GM19372 (cell line): ENCODE data around the gene GPR39.

ENCODE experiments used
- ATAC-seq: cut with Tn5 transposase; IDR thresholded peaks from one replicate; pipeline ENCODE4 v1.9.1; 2021; ENCODE audit warnings: mild to moderate bottlenecking, low read depth, moderate library complexity; ENCODE audit not compliant: unreplicated experiment

Gene GPR39

DNA sequence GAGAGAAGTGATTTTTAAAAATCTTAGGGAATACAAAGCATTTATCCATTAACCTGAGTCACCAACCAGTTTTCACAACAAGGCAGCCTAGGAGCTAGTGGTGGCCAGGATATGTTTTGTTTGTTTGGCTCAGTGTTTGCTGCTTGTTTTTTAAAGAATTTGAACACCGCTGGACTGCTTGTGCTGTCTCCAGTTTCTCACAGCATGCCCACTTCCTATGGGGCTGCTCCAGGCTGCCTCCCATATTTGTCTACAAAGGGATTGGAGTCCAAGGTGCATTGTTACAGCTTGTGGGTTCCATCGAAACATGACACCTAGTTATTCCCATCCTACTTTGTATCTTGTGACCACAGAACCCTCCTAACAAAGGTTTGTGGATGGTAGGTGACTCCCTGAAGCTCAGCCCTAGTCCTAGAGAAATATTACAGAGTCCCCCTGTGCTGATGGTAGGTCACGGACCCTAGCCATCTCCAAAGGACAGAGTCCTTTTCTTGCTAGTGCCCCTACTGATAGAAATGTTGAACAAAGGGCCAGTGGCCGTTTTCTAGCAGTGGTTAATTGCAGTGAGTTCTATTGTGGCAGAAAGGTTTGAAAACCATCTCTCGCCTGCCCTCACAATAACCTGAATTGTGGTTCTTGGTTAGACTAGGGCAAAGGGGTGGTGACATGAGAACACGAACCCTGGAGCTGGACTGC lies 23.2 kb downstream of the GPR39 start:
- no peak for ATAC-seq

DNA sequence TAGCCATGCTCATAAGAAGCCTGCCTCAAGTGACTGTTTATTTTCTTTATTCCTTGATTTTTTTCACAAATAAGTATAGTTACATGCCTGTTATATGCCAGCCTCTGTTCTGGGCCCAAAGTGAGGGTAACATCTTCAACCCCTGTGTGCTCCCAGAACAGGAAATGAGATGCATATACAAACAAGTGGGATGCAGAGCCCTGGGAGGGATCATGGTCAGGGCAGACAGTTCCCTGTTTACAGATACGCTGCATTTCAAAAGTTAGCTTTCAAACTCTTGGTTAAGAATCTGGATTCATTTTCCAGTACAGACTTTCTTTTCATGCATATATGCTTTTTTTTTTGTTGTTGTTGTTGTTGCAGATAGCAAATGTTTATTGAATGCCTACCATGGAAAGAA lies 24.4 kb downstream of the GPR39 start:
- ATAC-seq: no peak

DNA sequence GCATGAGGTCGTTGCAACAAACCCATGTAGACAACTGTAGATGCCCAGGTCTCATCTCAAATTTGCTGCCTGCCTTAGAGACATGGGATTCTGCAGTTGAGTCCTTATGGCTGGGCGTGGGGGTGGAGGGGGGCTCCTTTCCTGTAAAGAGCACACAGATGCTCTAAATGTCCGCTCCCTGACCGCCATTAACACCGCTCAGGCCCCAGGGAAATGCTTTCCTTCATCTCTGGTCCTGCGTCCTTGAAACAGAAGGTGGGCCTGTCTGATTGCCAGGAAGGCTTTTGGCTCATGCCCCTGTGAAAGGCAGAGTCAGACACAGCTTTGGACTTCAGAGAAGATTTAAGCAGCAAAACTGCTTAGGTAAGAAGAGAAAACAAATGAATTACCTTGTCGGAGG lies 25.7 kb downstream of the GPR39 start:
- ATAC-seq: no peak

DNA sequence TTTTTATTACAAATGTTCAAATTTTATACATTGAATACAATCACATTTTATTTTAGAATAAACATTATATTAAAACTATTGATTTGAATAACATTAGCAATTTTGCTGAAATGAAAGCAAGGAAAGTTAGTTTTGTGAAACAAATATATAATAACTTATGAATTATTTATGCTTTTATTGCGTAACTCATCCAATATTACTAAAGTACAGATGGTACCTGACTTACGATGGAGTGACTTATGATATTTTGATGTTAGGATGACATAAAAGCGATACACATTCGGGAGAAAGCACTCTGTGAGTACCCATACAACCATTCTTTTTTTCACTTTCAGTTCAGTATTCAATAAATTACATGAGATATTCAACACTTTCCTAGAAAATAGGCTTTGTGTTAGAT lies 26.5 kb downstream of the GPR39 start:
- no peak for ATAC-seq

DNA sequence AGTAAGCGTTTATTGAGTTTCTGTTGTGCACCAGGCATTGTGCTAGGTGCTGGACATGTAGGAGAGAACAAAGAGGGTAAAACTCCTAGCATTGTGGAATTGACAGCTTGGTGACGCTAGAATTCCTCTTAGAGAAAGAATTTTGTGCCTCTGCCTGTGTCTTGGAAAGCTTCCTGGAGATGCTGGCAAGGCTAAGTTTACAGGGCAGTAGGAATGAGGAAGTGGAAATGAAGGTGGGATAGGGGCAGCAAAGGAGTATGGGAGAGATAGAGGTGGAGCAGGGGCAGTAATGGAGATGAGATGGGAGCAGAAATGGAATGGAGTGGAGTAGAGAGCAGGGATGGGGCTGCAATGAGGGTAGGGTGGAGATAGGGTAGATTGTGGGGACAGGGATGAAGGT lies 29.8 kb downstream of the GPR39 start:
- ATAC-seq: no peak

DNA sequence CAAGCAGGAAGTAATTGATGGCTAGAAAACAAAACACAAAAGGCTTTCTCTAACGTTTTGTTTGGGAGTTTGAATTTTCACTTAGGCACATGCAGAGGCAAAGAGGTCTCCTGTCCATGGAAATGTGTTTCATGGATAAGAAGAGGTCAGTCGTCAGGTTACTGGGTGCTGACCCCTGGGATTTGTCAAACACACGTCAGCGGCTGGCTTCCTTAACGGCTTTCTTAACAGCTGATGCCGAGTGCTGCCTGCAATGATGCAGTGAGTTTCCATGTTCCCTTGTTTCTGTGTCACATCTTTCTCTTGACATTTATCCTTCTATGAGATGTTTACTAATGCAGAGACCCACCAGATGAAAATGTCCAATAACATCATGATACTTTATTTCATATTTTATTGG lies 31.7 kb downstream of the GPR39 start:
- no peak for ATAC-seq

DNA sequence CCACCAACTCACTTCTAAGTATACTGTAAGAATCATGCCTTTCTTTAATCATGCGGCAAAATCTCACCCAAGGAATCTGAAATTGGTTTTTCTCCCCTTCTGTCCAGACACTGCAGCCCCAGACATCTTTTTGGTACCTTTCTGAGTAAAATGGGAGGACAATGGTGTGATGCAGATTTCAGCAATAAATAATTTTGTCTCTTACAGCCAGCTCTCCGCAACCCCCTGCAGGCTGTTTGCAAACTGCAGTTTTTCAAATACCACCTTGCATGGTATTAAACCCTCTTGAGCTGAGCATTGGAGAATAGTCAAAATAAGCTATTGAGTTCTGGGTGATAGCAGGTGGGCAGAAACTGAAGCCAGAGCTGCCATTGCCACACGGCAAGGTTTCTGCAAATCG lies 32.2 kb downstream of the GPR39 start:
- ATAC-seq: no peak

DNA sequence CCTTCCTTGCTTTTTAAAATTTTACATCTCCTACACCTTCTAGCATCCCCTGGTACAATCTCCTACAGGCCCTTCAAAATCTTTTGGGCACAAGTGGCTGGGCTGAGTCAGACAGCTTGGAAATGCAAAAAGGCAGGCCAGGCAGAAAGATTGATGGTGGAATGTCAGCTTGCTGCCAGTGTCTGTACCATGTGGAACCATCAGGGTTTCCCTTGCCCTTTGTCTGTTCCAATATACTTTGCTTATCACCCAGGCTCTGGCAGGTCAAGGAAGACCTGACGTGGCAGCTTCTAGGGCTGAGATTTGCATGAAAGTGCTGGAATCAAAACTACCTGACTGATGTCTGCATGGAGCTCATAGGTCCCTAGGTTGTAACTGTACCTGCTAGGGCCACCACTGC lies 33.3 kb downstream of the GPR39 start:
- no peak for ATAC-seq

DNA sequence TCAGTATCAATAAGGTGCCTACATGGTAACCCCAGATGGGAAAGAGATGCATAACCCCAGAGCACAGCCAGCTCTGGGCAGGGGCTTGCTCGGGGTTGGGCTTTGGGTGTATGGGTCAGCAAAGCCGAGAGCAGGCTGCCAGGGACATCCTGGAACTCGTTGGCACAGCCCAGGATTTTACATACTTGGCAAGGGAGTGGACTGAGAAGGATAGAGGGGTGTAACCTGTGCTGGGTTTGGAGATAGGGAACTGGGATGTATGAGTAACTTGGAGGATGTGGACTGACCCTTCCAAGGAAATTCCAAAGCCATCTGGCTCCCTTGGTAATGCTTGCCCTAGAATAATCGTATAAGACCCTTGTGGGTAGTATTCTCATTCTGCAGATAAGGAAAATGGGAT lies 44.2 kb downstream of the GPR39 start:
- ATAC-seq: no peak

DNA sequence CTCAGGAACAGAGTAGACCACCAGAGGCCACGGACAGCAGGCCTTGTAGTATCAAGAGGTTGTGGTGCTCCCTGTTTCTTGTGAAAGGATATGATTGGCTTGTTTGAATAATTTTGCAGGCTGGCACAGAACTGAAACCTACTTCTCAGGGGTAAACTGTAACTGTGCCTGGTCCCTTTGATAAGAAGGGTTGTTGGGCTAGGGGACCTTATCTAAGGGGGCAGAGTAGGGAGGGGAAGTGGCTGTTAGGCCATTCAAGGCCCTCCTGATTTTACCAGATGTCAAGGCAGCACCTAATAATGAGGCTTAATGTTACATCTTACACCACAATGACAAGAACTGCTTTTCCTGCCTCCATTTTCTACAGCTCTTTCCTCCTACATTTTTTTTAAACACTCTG lies 45.6 kb downstream of the GPR39 start:
- no peak for ATAC-seq

DNA sequence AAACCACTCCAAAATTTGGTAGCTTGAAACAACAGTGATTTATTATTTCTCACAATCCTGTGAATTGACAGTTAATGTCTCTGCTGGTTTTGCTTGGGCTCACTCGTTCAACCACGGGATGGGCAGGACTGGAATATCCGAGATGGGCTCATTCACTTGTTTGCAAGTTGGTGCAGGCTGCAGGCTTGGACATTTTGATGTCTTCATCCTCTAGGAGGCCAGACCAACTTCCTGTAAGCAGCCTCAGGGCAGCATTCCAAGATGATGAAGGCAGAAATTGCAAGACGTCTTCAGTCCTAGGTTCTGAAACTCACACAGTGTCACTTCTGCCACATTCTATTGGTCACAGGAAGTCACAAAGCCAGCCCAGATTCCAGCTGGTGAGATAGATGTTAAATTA lies 47.1 kb downstream of the GPR39 start:
- ATAC-seq: no peak

DNA sequence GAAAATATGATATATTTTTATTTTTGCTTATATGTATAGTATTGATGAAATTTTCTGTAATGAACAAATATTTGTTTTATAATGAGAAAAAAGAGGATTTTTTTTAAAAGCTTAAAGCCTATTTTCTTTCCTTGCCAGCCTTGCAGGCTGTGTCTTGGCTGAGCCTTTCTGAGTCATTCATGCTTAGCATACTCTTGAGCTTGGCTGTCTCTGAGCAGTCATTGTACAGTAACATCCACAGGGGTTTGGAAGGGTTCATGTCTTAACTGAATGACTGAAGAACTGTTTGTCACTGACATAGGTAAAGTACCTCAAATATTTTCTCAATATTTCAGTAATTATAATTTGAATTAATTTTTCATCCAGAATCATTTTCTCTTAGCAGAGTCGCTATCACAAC lies 49.3 kb downstream of the GPR39 start:
- no peak for ATAC-seq

DNA sequence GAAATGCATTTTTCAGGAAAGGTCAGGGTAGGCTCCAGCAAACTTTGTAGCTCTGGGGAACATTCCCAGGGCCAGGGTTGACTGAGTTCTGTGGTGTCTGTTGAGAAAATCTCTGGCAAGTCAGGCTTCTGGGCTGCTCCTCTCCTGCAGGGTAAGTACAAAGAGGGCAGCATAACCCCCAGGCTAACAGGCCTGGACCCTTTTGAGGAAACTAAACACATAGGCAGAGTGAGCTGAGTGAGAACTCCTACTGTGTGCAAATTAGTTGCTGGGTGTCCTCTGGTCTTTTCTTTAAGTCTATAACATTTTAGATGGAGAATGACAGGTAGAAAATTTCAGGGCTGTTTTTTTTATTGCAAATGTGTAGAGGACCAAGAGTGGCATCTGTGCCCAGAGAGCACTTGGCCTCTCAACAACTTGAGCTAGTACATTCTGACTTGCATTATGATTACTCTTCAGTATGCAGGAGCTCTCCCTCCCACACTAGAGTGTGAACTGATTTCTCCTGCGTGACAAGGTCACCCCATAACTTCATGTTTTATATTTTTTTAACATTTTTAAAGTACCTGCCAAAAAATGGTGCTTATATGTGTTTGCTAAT lies 49.9 kb downstream of the GPR39 start:
- ATAC-seq: no peak

DNA sequence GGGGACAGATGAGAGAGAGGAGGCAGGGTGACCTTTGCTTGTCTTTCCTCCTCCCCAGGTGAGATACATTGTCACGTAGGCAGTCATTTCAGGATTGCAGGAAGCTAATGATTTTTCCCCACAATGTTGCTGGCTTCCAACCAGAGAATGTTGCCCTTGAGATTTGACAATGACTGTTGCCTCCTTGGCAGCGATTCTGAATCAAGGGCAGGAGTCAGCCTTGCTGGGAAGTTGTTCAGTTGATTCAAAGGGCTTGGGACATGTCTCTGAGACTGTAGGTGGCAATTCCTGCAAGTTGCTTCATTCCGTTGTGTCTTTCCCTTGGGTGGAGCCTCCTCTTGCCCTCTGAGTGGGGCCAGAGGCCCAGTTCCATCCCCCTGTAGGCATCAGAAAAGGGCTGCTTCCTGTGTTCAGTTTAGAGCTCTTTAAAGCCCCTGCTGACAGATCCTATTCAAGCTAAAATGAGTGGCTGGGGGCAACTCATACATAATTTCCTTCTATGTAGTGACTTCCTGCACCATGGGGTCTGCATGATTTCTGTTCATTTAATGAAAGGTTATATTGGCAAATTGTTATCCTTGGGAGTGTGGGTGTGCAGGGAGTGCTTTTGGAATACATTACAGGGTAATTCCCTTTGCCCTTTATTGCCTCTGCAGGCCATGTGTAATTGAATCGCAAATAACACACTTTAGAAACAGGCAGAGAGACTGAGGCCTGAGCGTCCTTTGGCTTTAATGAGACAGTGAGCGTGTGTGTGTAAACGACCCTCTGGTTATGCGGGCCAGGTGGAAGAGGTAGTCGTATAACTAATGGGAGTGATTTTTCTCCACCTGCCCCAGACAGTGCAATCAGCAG lies 52.4 kb downstream of the GPR39 start:
- ATAC-seq: no peak

DNA sequence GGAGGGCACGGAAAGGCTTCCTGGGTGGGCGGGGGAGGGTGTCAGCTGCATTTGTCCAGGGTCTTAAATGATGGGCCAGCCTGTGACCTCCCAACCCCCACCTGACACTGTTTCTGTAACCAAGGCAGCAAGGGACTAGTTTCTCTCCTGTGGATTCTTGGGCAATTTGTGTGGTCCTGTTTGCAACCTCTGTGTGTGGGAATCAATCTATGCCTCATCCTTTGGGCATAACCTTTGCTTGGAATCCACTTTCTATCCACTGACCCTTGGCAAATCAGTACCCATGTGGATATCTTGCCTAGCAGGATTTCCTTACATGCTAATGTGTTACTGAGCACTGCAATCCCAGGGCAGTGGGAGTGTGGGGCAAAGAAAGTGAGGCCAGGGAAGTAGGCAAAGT lies 54.1 kb downstream of the GPR39 start:
- no peak for ATAC-seq

DNA sequence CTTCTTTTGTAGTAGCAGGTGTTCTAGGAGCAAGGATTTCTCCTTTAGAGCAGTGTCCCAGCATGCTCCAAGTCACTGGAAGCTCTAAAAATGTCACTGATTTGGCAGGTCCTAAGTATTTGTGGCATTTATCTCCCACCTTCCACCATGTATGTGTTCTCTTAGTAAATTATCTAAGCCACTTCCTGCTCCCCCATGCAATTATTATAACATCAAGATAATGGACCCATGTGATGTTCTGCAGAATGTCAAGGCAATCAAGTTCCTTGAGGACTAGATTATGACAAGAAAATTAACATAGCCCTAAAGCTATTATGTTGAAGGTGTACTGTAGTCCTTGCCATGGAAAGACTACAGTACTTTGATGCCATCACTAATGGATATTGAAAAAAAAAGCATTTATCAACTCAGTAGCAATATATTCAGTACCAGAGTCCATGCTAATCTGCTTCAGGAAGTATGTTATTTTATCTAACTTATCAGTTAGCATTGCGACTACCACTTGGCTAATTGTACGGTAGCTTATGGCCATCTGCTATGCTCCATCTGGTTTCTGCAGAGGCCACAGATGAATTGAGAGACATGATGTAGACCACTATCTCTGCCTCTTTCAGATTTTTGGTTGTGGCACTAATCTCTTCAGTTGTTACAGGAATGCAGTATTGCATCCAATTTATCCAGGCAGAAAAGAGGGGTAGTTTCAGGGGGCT lies 56.7 kb downstream of the GPR39 start:
- no peak for ATAC-seq

DNA sequence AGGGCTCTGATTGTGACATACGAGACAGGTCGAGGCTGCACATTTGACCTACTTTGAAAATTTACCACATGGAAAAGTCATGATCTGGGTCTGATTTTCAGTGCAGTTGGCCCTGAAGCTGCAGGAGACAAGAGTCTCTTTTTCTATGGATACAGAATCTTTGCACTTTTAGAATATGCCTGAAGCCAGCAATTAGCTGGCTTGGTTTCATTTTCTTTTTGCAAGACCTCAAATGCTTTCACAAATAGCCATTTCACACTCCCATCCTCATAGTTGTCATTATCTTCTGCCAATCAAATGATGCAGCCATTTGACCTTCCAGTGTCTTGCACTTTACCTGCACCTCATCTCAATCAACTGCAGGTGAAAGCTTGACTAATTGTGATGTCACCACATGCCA lies 59.0 kb downstream of the GPR39 start:
- no peak for ATAC-seq

DNA sequence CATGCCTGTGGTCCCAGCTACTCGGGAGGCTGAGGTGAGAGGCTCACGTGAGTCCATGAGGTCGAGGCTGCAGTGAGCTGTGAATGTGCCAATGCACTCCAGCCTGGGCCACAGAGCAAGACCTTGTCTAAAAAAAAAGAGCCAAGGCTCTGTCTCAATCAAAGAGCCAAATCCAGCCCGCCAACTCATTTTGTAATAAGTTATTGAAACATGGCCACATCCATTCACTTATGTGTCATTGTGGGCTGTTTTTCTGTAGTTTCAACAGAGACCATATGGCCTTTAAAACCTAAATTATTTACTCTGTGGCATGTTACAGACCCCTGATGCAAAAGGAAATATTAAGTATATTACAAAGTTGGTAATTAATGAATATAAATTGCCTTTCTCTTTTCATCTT lies 60.8 kb downstream of the GPR39 start:
- ATAC-seq: no peak

DNA sequence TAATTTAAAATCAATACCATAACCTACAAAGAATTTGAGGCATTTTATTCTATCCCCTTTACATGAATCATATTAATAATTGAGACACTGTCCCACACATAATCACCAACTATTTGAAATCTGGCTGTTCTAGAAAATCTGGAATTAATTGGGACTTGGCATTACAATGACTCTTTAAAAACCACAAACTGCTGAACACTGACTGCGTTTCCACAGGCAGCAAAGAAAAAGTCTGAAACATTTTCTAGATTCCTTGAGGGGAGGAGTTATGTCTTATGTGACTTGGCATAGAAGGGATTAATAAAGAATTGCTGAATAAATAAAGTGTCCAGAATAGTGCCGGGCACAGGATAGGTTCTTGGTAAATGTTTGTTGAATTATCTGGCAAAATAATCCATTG lies 61.4 kb downstream of the GPR39 start:
- ATAC-seq: no peak

DNA sequence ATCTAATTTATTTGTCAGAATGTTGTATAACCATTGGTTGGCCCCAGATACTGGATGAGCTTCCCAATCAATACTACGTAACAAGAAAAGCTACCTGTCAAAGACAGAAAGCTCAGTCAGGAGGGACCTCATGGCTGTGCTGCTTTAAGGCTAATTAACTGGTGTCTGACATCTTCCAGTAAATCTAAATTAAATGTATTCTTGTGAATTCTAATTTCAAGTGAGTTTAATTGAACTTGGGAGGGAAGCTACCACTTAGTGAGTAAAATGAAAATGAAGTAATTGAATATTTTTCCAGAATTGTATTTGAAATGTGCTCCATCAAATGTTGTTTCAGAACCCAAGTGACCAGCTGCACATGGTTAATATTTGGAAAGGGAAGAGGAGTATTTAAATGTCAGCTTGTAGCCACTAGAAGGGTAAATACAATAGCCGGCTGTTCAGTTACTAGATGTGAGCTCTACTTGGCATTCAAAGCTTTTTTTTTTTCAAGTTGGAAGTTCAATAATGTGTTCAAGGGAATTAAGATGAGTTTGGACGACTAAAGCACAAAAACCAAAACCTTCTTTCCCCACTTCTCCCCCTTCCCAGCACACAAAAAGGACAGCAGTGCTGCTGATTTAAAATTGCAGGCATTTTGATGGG lies 62.0 kb downstream of the GPR39 start:
- no peak for ATAC-seq

DNA sequence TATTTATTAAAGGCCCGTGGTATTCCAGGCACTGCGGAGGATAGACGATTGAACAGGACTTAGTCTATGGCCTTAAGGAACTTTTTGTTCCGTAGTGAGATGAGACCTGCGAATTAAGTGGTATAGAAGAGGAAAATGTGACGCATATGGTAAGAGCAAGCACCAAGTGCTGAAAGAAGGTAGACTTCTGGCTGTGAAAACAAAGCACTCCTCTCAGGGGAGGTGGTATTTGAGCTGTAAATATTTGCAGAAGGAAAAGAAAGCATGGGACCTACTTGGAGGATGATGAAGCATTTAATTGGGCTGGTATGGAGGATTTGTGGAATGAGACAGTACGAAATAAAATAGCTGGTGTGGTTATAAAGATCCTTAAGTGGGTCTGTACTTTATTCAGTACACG lies 62.5 kb downstream of the GPR39 start:
- no peak for ATAC-seq
